Esophagus squamous epithelium (tissue), 5 donors: ENCODE measurements around the gene IGFBP4. TPM values are rescaled to one million over a fixed set of nuclear protein-coding genes. Genes with fewer than 3 reads are reported as not detected.
A peak's percentile ranks its signal among the peaks of the same experiment; 100 is the strongest.

ENCODE experiments used
- DNase-seq: peaks from one replicate; lab custom pipeline; 2025; lab: John Stamatoyannopoulos, UW
- H3K27ac ChIP-seq, 4 donors: fragments of 200-600 bp; sonication (generic); one replicate each; pipeline ENCODE4 v1.5.1; 2016 to 2019; ENCODE audit warnings: mild to moderate bottlenecking in 1 of 4
- H3K27me3 ChIP-seq, 4 donors: fragments of 200-600 bp; sonication (generic); 1 replicate in 3 of 4; 2 replicates in 1 of 4; pipeline versions ENCODE4 v1.5.1 to v1.6.0; 2017 to 2021; ENCODE audit warnings: antibody characterized with exemption in 1 of 4
- H3K36me3 ChIP-seq, 3 donors: fragments of 200-600 bp; sonication (generic); one replicate each; pipeline ENCODE4 v1.5.1; 2016 to 2019
- H3K4me1 ChIP-seq, 3 donors: fragments of 200-600 bp; sonication (generic); one replicate each; pipeline ENCODE4 v1.5.1; 2017 to 2019
- H3K4me3 ChIP-seq, 4 donors: fragments of 200-600 bp; sonication (generic); 1 replicate in 3 of 4; 2 replicates in 1 of 4; pipeline ENCODE4 v1.5.1; 2016 to 2019; ENCODE audit warnings: mild to moderate bottlenecking in 2 of 4, moderate library complexity in 1 of 4
- H3K9me3 ChIP-seq, 3 donors: fragments of 200-600 bp; sonication (generic); one replicate each; pipeline ENCODE4 v1.5.1; 2016 to 2019
- POLR2A ChIP-seq, 4 donors: fragments of 450-650 bp; IDR thresholded peaks; one replicate each; pipeline ENCODE4 v1.6.1; 2017; ENCODE audit warnings: antibody characterized with exemption in 4 of 4, mild to moderate bottlenecking in 4 of 4, moderate library complexity in 3 of 4
- WGBS, 2 donors: methylation state at CpG; one replicate each; pipeline ENCODE4 v1.1.5; 2018; 5-methylcytosine and 5-hydroxymethylcytosine counted together
- intact Hi-C: fragments of 100-400 bp; cut with DNase I; formaldehyde crosslinking; loops from one replicate; pipeline ENCODE4 v1.15.0; 2022
- total RNA-seq, 4 donors: library from RNA; depleted of rRNA; stranded (reverse); fragments of >200 nt; gene quantifications; one replicate each; pipeline ENCODE4 v1.1.0, GENCODE V29; 2016
- TF ChIP-seq, protein P1 (sequence below), 6 experiments: fragments of 450-650 bp in 4 of 6; fragments of 200-600 bp in 2 of 6; sonication (generic) in 2 of 6; IDR thresholded peaks; one replicate each; pipeline ENCODE4 v1.5.1; 2016 to 2019; ENCODE audit warnings: antibody characterized with exemption in 6 of 6, mild to moderate bottlenecking in 4 of 6, moderate library complexity in 4 of 6
- donor health status: DM: yes; HTN: yes; CAD: no.

IGFBP4 gene
- total RNA-seq, 4 donors from 2014 or later, result 27.1 to 154 (median 73.0) TPM

DNA sequence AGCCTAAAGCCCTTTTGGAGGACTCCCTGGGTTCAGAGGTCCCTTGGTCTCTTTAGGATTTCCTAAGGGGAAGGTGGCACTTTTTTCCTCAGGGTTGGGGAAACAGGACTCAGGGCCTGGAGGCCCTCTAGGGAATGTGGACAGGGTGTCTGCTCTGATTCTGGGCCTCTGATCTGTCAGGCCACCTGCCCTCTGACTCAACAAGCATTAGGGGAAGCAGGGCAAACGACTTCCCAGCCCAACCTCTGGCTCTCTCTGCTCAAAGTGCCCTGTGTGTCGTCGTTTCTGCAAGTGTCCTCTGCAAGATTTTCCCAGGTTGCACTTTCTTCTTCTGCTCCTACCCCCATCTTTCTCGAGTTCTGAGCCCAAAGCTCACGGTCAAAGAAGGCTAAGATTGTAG, 6.6 kb upstream of the IGFBP4 start:
- H3K9me3 ChIP-seq, result no peaks in the 10 kb centered on the region
- H3K36me3 ChIP-seq, result no peaks in the 10 kb centered on the region
- peaks cover 0 to 39% (median 9%) of the 10 kb centered on the region in 3 donors for H3K4me1 ChIP-seq
- TF ChIP-seq, protein P1, sequence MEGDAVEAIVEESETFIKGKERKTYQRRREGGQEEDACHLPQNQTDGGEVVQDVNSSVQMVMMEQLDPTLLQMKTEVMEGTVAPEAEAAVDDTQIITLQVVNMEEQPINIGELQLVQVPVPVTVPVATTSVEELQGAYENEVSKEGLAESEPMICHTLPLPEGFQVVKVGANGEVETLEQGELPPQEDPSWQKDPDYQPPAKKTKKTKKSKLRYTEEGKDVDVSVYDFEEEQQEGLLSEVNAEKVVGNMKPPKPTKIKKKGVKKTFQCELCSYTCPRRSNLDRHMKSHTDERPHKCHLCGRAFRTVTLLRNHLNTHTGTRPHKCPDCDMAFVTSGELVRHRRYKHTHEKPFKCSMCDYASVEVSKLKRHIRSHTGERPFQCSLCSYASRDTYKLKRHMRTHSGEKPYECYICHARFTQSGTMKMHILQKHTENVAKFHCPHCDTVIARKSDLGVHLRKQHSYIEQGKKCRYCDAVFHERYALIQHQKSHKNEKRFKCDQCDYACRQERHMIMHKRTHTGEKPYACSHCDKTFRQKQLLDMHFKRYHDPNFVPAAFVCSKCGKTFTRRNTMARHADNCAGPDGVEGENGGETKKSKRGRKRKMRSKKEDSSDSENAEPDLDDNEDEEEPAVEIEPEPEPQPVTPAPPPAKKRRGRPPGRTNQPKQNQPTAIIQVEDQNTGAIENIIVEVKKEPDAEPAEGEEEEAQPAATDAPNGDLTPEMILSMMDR (IDR thresholded peaks at IDR 0.05), result no peak
- TF ChIP-seq POLR2A (IDR thresholded peaks at IDR 0.05), result no peak
- H3K4me3 ChIP-seq, result no peak overlapping the region
- no peaks in the 10 kb centered on the region for H3K27me3 ChIP-seq
- H3K27ac ChIP-seq, result no peak overlapping the region
- intact Hi-C loops, result no loop called here
- whole genome bisulfite sequencing, 2 donors, result 69 to 91% methylated on average over 4 to 5 of the region's 5 CpGs
- DNase-seq, result no peak

DNA sequence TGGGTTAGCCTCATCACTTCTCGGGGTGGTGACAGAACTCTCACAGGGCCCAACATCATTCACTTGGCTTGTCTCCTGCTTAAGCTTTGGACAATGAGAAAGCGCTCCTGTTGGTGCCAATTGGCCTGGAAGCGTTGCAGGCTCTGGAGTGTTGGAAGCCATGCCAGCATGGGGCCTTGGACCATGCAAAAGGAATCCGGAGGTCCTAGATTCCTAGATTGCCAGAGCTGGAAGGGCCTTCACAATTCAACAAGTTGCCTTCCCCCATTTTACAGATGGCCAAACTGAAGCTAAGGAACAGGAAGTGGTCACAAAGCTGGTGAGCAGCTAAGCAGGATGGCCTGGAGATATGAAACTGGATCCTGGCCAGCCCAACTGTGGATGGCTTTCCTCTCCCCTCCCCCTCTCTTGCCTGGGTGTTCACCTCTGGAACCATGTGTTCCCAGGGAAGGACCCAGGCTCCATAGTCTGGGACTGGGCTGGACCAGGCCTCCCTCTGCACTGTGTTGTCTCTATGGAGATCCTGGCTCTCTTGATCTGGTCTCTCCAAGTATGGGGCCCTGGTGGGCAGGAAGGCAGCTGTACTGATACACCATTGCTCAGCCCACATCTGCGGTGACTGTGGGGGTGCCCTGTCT, 6.0 kb upstream of the IGFBP4 start:
- DNase-seq, result no peak
- TF ChIP-seq, protein P1 (IDR thresholded peaks at IDR 0.05), result no peak
- TF ChIP-seq POLR2A (IDR thresholded peaks at IDR 0.05), result no peak
- Histone ChIP-seq H3K4me1 (peaks cover 0 to 43% (median 9%) of the 10 kb centered on the region in 3 donors), H3K4me3 (no peak overlapping the region), H3K9me3 (no peaks in the 10 kb centered on the region), H3K36me3 (no peaks in the 10 kb centered on the region), H3K27me3 (no peaks in the 10 kb centered on the region), H3K27ac (peak overlapping the region in 1 of 4 donors; percentile 11)
- WGBS, 2 donors, result 83 to 90% methylated on average over 4 of the region's 5 CpGs
- intact Hi-C loops, result no loop called here

- Histone ChIP-seq H3K36me3 (no peaks in the 10 kb centered on the region), H3K4me3 (no peak overlapping the region), H3K9me3 (no peaks in the 10 kb centered on the region), H3K4me1 (peaks cover 9 to 49% (median 13%) of the 10 kb centered on the region in 3 donors), H3K27ac (no peak overlapping the region), H3K27me3 (no peaks in the 10 kb centered on the region)
- no peak for TF ChIP-seq POLR2A (IDR thresholded peaks at IDR 0.05)
- TF ChIP-seq, protein P1 (IDR thresholded peaks at IDR 0.05), result no peak
- intact Hi-C loops, result loop anchor here (5.0 kb wide), 2 partner anchors 92 to 117 kb away; no protein-coding TSS in a partner anchor
- 63 to 78% methylated on average over 3 to 4 of the region's 4 CpGs for WGBS, 2 donors
- DNase-seq, result no peak
Measured at GRCh38 chr17:40440166-40440565, 3.1 kb upstream of the IGFBP4 start.

DNA sequence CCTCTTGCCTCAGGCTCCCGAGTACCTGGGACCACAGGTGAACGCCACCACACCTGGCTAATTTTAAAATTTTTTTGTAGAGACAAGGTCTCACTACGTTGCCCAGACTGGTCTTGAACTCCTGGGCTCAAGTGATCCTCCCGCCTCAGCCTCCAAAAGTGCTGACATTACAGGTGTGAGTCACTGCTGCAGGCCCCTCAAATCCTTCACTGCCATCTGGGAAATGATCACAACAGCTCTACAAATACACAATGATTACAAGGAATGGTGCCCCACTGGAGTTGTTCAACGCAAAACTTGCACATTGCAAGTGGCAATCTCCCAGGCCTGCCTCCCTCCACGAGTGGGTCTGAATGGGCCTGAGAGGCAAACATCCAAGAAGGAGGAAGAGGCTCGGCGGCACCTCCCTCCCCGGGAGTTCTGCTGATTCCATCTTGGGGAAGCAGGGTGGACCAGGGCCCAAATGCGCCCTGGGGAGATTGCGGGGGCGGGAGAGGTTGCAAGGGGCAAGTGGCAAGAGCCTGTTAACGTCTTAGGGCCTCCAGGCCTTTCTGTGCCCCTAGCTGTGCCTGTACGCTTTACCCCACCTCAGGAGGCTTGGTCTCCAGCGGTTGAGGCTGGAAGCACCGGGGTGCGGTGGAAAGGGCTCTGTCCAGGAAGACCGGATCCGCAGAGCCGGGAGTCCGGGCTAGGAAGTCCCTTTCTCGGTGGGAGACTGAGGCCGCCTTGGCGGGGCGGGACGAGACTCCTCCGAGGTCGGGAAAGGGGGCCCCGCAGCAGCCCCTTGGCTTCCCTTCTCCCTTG, 656 bp upstream of the IGFBP4 start:
- H3K4me1 ChIP-seq, result peaks cover 24 to 64% (median 31%) of the 10 kb centered on the region in 3 donors
- H3K27me3 ChIP-seq, result no peaks in the 10 kb centered on the region
- WGBS, 2 donors, result 37 to 46% methylated on average over 6 to 11 of the region's 29 CpGs
- H3K9me3 ChIP-seq, result no peaks in the 10 kb centered on the region
- no peaks in the 10 kb centered on the region for H3K36me3 ChIP-seq
- DNase-seq, result no peak
- no peak for TF ChIP-seq POLR2A (IDR thresholded peaks at IDR 0.05)
- TF ChIP-seq, protein P1 (IDR thresholded peaks at IDR 0.05), result peak in 3 of 6 experiments; percentile 19 to 33 (median 24)
- peak overlapping the region; percentile 59 to 90 (median 73) for H3K4me3 ChIP-seq
- peak overlapping the region; percentile 89 to 99 (median 96) for H3K27ac ChIP-seq
- intact Hi-C loops, result loop anchor here (5.0 kb wide), 2 partner anchors 90 to 115 kb away; no protein-coding TSS in a partner anchor
